Measurements from ENCODE around the gene EIF6. TPM values are rescaled to one million over a fixed set of nuclear protein-coding genes. Genes with fewer than 3 reads are reported as not detected.

The EIF6 gene
- polyA plus RNA-seq, 3 donors, result 94.3 to 222 (median 190) TPM

- Mint-ChIP-seq H3K27me3 (ENCODE audit: low read depth in 3 of 3) (peaks cover 0 to 2% (median 0%) of the 10 kb centered on the region in 3 donors), H3K27ac (peak overlapping the region in 3 of 7 donors; percentile 6 to 63 (median 38)), H3K36me3 (peaks cover 23 to 26% of the 10 kb centered on the region in 2 donors), H3K4me1 (peaks cover under 1% of the 10 kb centered on the region), H3K9me3 (no peaks in the 10 kb centered on the region), H3K4me3 (no peak overlapping the region)
- no peak overlapping the region for H3K4me2 ChIP-seq (replicated peaks; ENCODE audit: extremely low read depth, low read length, poor library complexity, severe bottlenecking)
- no peak overlapping the region for H3K27ac ChIP-seq (ENCODE audit: low read depth in 1 of 2, low read length in 2 of 2)
- WGBS (ENCODE audit: insufficient coverage), result 90% methylated on average over 2 of the region's 8 CpGs
- H4K20me1 ChIP-seq (ENCODE audit: insufficient read depth, low read length), result peaks cover 9% of the 10 kb centered on the region
- no peak overlapping the region for H3K9ac ChIP-seq (ENCODE audit: insufficient read depth, low read length, poor library complexity, severe bottlenecking)
- no peaks in the 10 kb centered on the region for H3K4me1 ChIP-seq (ENCODE audit: control insufficient read depth in 1 of 2, insufficient read depth in 2 of 2, low read length in 2 of 2)
- H3K27me3 ChIP-seq (ENCODE audit: control insufficient read depth in 2 of 2, insufficient read depth in 2 of 2, low read length in 2 of 2), result no peaks in the 10 kb centered on the region
- DNase-seq, result no peak
- intact Hi-C loops (cut with micrococcal nuclease), result no loop called here
- no peak overlapping the region for H2AFZ ChIP-seq (ENCODE audit: insufficient read depth, low read depth, low read length, poor library complexity, severe bottlenecking)
- no peaks in the 10 kb centered on the region for H3K79me2 ChIP-seq (ENCODE audit: insufficient read depth, low read length)
- no peak overlapping the region for H3K4me3 ChIP-seq (replicated peaks in 1 of 3; ENCODE audit: low read depth in 2 of 3, low read length in 3 of 3)
- H3K36me3 ChIP-seq (replicated peaks in 1 of 2; ENCODE audit: control insufficient read depth in 1 of 2, insufficient read depth in 2 of 2, low read length in 2 of 2), result peaks cover 2 to 31% of the 10 kb centered on the region in 2 donors
- H3K9me3 ChIP-seq (replicated peaks in 1 of 2; ENCODE audit: control insufficient read depth in 1 of 2, insufficient read depth in 1 of 2, low read length in 2 of 2), result no peaks in the 10 kb centered on the region
- no peak for TF ChIP-seq CTCF (IDR thresholded peaks at IDR 0.05)
Observed at GRCh38 chr20:35257175-35257909, 27.2 kb downstream of the EIF6 start.

- Mint-ChIP-seq H3K36me3 (peaks cover 17 to 21% of the 10 kb centered on the region in 2 donors), H3K9me3 (no peaks in the 10 kb centered on the region), H3K4me1 (peaks cover 14% of the 10 kb centered on the region), H3K27ac (no peak overlapping the region), H3K27me3 (ENCODE audit: low read depth in 3 of 3) (peaks cover 0 to 2% (median 0%) of the 10 kb centered on the region in 3 donors), H3K4me3 (no peak overlapping the region)
- H3K9ac ChIP-seq (ENCODE audit: insufficient read depth, low read length, poor library complexity, severe bottlenecking), result no peak overlapping the region
- H3K27me3 ChIP-seq (ENCODE audit: control insufficient read depth in 2 of 2, insufficient read depth in 2 of 2, low read length in 2 of 2), result no peaks in the 10 kb centered on the region
- H3K4me2 ChIP-seq (replicated peaks; ENCODE audit: extremely low read depth, low read length, poor library complexity, severe bottlenecking), result no peak overlapping the region
- intact Hi-C loops (cut with micrococcal nuclease), result no loop called here
- no peak overlapping the region for H3K27ac ChIP-seq (ENCODE audit: low read depth in 1 of 2, low read length in 2 of 2)
- H3K36me3 ChIP-seq (replicated peaks in 1 of 2; ENCODE audit: control insufficient read depth in 1 of 2, insufficient read depth in 2 of 2, low read length in 2 of 2), result peaks cover 2 to 11% of the 10 kb centered on the region in 2 donors
- no peak overlapping the region for H2AFZ ChIP-seq (ENCODE audit: insufficient read depth, low read depth, low read length, poor library complexity, severe bottlenecking)
- no peak overlapping the region for H3K4me3 ChIP-seq (replicated peaks in 1 of 3; ENCODE audit: low read depth in 2 of 3, low read length in 3 of 3)
- WGBS (ENCODE audit: insufficient coverage), result 98% methylated on average over 12 of the region's 12 CpGs
- TF ChIP-seq CTCF (IDR thresholded peaks at IDR 0.05), result no peak
- no peaks in the 10 kb centered on the region for H4K20me1 ChIP-seq (ENCODE audit: insufficient read depth, low read length)
- no peak for DNase-seq
- no peaks in the 10 kb centered on the region for H3K79me2 ChIP-seq (ENCODE audit: insufficient read depth, low read length)
- no peaks in the 10 kb centered on the region for H3K9me3 ChIP-seq (replicated peaks in 1 of 2; ENCODE audit: control insufficient read depth in 1 of 2, insufficient read depth in 1 of 2, low read length in 2 of 2)
- no peaks in the 10 kb centered on the region for H3K4me1 ChIP-seq (ENCODE audit: control insufficient read depth in 1 of 2, insufficient read depth in 2 of 2, low read length in 2 of 2)
Observed at GRCh38 chr20:35254448-35254999, 30.0 kb downstream of the EIF6 start.
